ENCODE data around the gene LMF1. TPM values are rescaled to one million over a fixed set of nuclear protein-coding genes. Genes with fewer than 3 reads are reported as not detected.

Gene LMF1
- total and polyA plus RNA-seq, 2 of the 8 experiments (the other 6 are each of a cell fraction or from before 2014, with no cell fraction given): 3.5 to 9.1 TPM

DNA sequence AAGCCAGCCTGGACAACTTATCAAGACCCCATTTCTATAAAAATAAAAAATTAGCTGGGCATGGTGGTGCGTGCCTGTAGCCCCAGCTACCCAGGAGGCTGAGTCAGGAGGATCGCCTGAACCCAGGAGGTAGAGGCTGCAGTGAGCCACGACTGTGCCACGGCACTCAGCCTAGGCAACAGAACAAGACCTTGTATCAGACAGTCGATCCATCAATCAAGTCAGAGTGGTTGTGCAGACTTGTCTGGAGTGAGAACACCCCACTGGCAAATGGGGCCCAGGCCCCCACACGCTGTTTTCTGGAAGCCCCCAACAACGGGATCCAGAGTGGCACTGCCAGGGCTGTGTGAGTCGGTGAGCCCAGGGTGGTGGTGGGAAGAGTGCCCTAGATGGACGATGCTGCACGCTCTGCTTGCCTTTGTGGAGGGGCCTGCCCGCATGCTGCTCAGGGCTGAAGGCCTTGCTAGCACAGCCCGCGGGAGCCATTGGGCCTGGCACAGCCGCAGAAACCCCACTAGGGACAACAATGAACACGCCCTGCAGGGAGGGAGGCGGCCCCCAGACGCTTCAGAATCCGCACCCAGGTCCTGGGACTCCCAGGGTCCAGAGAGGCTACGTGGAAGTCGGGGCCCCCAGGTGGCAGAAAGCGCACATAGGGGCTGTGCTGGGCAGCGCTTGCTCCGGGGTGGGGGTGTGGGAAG is 90.2 kb downstream of the LMF1 start (continued):
- TF ChIP-seq TBP (IDR thresholded peaks at IDR 0.05; ENCODE audit: low read depth, low read length) (no peak), SIX5 (IDR thresholded peaks at IDR 0.05; ENCODE audit: low read depth, low read length) (no peak), SIRT6 (IDR thresholded peaks at IDR 0.05; ENCODE audit: low read length) (no peak), SIN3A (conservative IDR thresholded peaks at IDR 0.05 in 1 of 2, IDR thresholded peaks at IDR 0.05 in 1 of 2; ENCODE audit: low read depth in 1 of 2, low read length in 2 of 2) (no peak), GABPA (IDR thresholded peaks at IDR 0.05; ENCODE audit: borderline replicate concordance, insufficient read depth, low read length) (no peak), POU5F1 (IDR thresholded peaks at IDR 0.05; ENCODE audit: low read depth, low read length) (no peak)
- TF ChIP-seq, protein P1, sequence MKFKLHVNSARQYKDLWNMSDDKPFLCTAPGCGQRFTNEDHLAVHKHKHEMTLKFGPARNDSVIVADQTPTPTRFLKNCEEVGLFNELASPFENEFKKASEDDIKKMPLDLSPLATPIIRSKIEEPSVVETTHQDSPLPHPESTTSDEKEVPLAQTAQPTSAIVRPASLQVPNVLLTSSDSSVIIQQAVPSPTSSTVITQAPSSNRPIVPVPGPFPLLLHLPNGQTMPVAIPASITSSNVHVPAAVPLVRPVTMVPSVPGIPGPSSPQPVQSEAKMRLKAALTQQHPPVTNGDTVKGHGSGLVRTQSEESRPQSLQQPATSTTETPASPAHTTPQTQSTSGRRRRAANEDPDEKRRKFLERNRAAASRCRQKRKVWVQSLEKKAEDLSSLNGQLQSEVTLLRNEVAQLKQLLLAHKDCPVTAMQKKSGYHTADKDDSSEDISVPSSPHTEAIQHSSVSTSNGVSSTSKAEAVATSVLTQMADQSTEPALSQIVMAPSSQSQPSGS (IDR thresholded peaks at IDR 0.05; ENCODE audit: low read length): no peak

All from H1 (cell line).